ENCODE results near the gene LGI1.
"Not testable (repeated sequence)": the region's sequence is repeated elsewhere in the genome, so short reads cannot be mapped to it uniquely, and the experiment has no call there.

LGI1 gene

GRCh38 chr10:93813507-93814465 lies 56.0 kb downstream of the LGI1 start:
- DNase-seq = no peak

- no peak for DNase-seq
Observed at GRCh38 chr10:93815304-93816096, 57.8 kb downstream of the LGI1 start.

GRCh38 chr10:93816123-93816747 lies 58.5 kb downstream of the LGI1 start:
- DNase-seq = no peak

- no peak for DNase-seq
Observed at GRCh38 chr10:93818086-93818485, 60.4 kb downstream of the LGI1 start.

GRCh38 chr10:93819520-93819919 lies 61.8 kb downstream of the LGI1 start:
- DNase-seq = no peak

- no peak for DNase-seq
Observed at GRCh38 chr10:93820434-93820833, 62.7 kb downstream of the LGI1 start.

- peak; percentile 6 for DNase-seq
Observed at GRCh38 chr10:93821051-93821772, 63.5 kb downstream of the LGI1 start.

- no peak for DNase-seq
Observed at GRCh38 chr10:93826355-93826754, 68.6 kb downstream of the LGI1 start.

GRCh38 chr10:93827056-93827804 lies 69.5 kb downstream of the LGI1 start:
- no peak for DNase-seq

GRCh38 chr10:93831065-93831464 lies 73.3 kb downstream of the LGI1 start:
- DNase-seq = not testable (repeated sequence)

- no peak for DNase-seq
Observed at GRCh38 chr10:93835770-93836169, 78.0 kb downstream of the LGI1 start.

GRCh38 chr10:93837822-93838221 lies 80.1 kb downstream of the LGI1 start:
- peak; percentile 24 for DNase-seq

GRCh38 chr10:93838278-93838677 lies 80.5 kb downstream of the LGI1 start:
- DNase-seq = no peak

- DNase-seq = no peak
Observed at GRCh38 chr10:93841961-93842360, 84.2 kb downstream of the LGI1 start.

GRCh38 chr10:93844979-93845626 lies 87.4 kb downstream of the LGI1 start:
- DNase-seq = peak; percentile 59
